Gastroesophageal sphincter (tissue), 3 donors: ENCODE data around the gene TCEANC2.

Experiments used
- POLR2A ChIP-seq, 2 donors: fragments of 450-650 bp; IDR thresholded peaks; one replicate each; pipeline ENCODE4 v1.6.1; 2017; ENCODE audit warnings: antibody characterized with exemption in 2 of 2, mild to moderate bottlenecking in 2 of 2, moderate library complexity in 1 of 2
- POLR2AphosphoS5 ChIP-seq: sonication (generic); formaldehyde crosslinking; IDR thresholded peaks from one replicate; pipeline ENCODE4 v1.6.1; 2017; ENCODE audit warnings: antibody characterized with exemption
- TF ChIP-seq, protein P1 (sequence below), 4 experiments: fragments of 200-600 bp in 2 of 4; fragments of 450-650 bp in 2 of 4; sonication (generic) in 1 of 4; IDR thresholded peaks; one replicate each; pipeline ENCODE4 v1.5.1; 2017 to 2019; ENCODE audit warnings: antibody characterized with exemption in 4 of 4, mild to moderate bottlenecking in 2 of 4, moderate library complexity in 2 of 4

- TF ChIP-seq, protein P1, sequence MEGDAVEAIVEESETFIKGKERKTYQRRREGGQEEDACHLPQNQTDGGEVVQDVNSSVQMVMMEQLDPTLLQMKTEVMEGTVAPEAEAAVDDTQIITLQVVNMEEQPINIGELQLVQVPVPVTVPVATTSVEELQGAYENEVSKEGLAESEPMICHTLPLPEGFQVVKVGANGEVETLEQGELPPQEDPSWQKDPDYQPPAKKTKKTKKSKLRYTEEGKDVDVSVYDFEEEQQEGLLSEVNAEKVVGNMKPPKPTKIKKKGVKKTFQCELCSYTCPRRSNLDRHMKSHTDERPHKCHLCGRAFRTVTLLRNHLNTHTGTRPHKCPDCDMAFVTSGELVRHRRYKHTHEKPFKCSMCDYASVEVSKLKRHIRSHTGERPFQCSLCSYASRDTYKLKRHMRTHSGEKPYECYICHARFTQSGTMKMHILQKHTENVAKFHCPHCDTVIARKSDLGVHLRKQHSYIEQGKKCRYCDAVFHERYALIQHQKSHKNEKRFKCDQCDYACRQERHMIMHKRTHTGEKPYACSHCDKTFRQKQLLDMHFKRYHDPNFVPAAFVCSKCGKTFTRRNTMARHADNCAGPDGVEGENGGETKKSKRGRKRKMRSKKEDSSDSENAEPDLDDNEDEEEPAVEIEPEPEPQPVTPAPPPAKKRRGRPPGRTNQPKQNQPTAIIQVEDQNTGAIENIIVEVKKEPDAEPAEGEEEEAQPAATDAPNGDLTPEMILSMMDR (IDR thresholded peaks at IDR 0.05): no peak
- TF ChIP-seq POLR2A (IDR thresholded peaks at IDR 0.05) (no peak), POLR2AphosphoS5 (no peak)
Measured at GRCh38 chr1:54124472-54124871, 71.1 kb downstream of the TCEANC2 start.
